Heart left ventricle (tissue), 16 donors: ENCODE data around the gene PLXNA1. TPM values are rescaled to one million over a fixed set of nuclear protein-coding genes. Genes with fewer than 3 reads are reported as not detected.

Experiments
- ATAC-seq, 4 donors: fragments of 200-7000 bp; cut with Tn5 transposase; one replicate each; pipeline ENCODE4 v1.9.1; 2020 to 2022; ENCODE audit warnings: moderate library complexity in 4 of 4, mild to moderate bottlenecking in 3 of 4, moderate number of reproducible peaks in 1 of 4
- DNase-seq, 5 donors: peaks; one replicate each; pipeline ENCODE4 v3.0.0-alpha.2; 2020
- H3K27ac ChIP-seq, 12 donors: fragments of 200-600 bp; sonication (generic) in 4 of 12; one replicate each; pipeline versions ENCODE4 v1.5.0 to v1.8.0; 2016 to 2022; ENCODE audit warnings: mild to moderate bottlenecking in 2 of 12
- H3K27me3 ChIP-seq, 9 donors: fragments of 200-600 bp; sonication (generic) in 2 of 9; one replicate each; pipeline versions ENCODE4 v1.5.1 to v1.8.0; 2016 to 2022; ENCODE audit warnings: mild to moderate bottlenecking in 3 of 9
- H3K36me3 ChIP-seq, 9 donors: fragments of 200-600 bp; sonication (generic) in 2 of 9; one replicate each; pipeline versions ENCODE4 v1.5.0 to v1.8.0; 2018 to 2022; ENCODE audit warnings: mild to moderate bottlenecking in 2 of 9
- H3K4me1 ChIP-seq, 12 donors: fragments of 200-600 bp; sonication (generic) in 4 of 12; one replicate each; pipeline versions ENCODE4 v1.5.0 to v1.8.0; 2016 to 2022; ENCODE audit warnings: mild to moderate bottlenecking in 3 of 12
- H3K4me3 ChIP-seq, 12 donors: fragments of 200-600 bp; sonication (generic) in 4 of 12; one replicate each; pipeline versions ENCODE4 v1.5.0 to v1.8.0; 2017 to 2022; ENCODE audit warnings: mild to moderate bottlenecking in 9 of 12, moderate library complexity in 4 of 12
- H3K9me3 ChIP-seq, 12 donors: fragments of 200-600 bp; sonication (generic) in 4 of 12; one replicate each; pipeline versions ENCODE4 v1.5.0 to v1.8.0; 2016 to 2022; ENCODE audit warnings: mild to moderate bottlenecking in 1 of 12
- CTCF ChIP-seq, 12 donors: fragments of 200-600 bp; sonication (generic) in 4 of 12; IDR thresholded peaks; one replicate each; pipeline versions ENCODE4 v1.5.0 to v1.8.0; 2018 to 2022; ENCODE audit warnings: antibody characterized with exemption in 12 of 12, mild to moderate bottlenecking in 5 of 12
- POLR2A ChIP-seq, 2 donors: fragments of 450-650 bp; IDR thresholded peaks; one replicate each; pipeline ENCODE4 v1.6.1; 2017; ENCODE audit warnings: antibody characterized with exemption in 2 of 2, mild to moderate bottlenecking in 2 of 2, moderate library complexity in 2 of 2
- WGBS, 4 donors: extraction: QIAGEN DNeasy Blood & Tissue Kit in 2 of 4; methylation state at CpG; one replicate each; pipeline versions ENCODE4 v1.1.5 to v1.1.7; 2013 to 2018; 5-methylcytosine and 5-hydroxymethylcytosine counted together
- intact Hi-C, 10 donors: fragments of 100-400 bp; cut with DNase I; formaldehyde crosslinking; loops; one replicate each; pipeline versions ENCODE4 v1.11.1 to v1.14.2; 2022
- polyA plus RNA-seq, 2 donors: library from polyadenylated mRNA; stranded (reverse); fragments of 200-250 nt; gene quantifications; one replicate each; pipeline ENCODE4 v1.2.3, GENCODE V29; 2013
- total RNA-seq, 9 donors: library from RNA; depleted of rRNA in 2 of 9; stranded (reverse); fragments of >200 nt in 2 of 9; fragmentation: NEBNext Ultra II Directional in 3 of 9; extraction: Animal tissue kit (Norgen Biotek cat#: 25700) in 3 of 9; gene quantifications; one replicate each; pipeline versions ENCODE4 v1.1.0 to v1.2.4, GENCODE V29; 2016 to 2023
- donor health status: ischemic (EF 13 %, LVEDD 7.1; RV severe dilation, severe dysfunction).
- donor health status: healthy with polysubstance abuse.
- donor health status: DM: no; HTN: yes; CAD: no.
- donor health status: DM: no; HTN: no; CAD: no.
- donor health status: ischemic (EF 25% LVEDD 6.9; RV normal size, moderate dysfunction).
- donor health status: ischemic (EF 25% LVEDD 5.7; RV mildly dilated, moderate dysfunction).
- donor health status: healthy.
- donor health status: DM: yes; HTN: yes; CAD: no.
- donor health status: ischemic (EF 35%, LVEDD 5.7; RV mildly dilated, moderate dysfunction).
- donor health status: nonischemic (EF 11% LVEDD 7.7; RV severe dilation, severe dysfunction).
- donor health status: DM: yes; HTN: yes; CAD: no.
- donor health status: PGD.
- donor health status: ischemic (EF 29% LVEDD 5.4; RV normal size, mild dysfunction).
- donor health status: nonischemic (EF 23%, LVEDD 6.1; RV moderate dilation, normal function).

Gene PLXNA1
- total and polyA plus RNA-seq, 11 donors = 14.6 to 38.8 (median 29.6) TPM

DNA sequence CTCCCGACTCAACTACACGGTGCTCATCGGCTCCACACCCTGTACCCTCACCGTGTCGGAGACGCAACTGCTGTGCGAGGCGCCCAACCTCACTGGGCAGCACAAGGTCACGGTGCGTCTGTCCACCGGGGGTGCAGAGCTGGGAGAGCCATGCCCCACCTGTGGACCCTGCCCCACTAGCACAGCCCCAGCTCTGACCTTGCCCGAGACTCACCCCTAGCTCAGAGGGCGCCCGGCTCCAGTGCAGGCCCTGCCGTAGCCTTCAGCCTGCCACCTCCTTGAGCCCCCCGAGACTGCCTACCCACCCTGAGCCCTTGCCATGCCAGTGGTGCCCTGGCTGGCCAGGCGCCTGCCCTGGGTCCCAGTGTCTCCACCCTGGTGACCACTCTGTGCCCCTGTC lies 34.9 kb downstream of the PLXNA1 start:
- no peak for ATAC-seq
- Histone ChIP-seq H3K4me3 (no peak overlapping the region), H3K27ac (no peak overlapping the region), H3K4me1 (no peaks in the 10 kb centered on the region), H3K27me3 (no peaks in the 10 kb centered on the region), H3K9me3 (no peaks in the 10 kb centered on the region), H3K36me3 (peaks cover 0 to 93% (median 65%) of the 10 kb centered on the region in 9 donors)
- no peak for DNase-seq
- intact Hi-C loops = no loop called here
- 96 to 98% (median 97%) methylated on average over 15 to 17 of the region's 17 CpGs for WGBS, 4 donors
- no peak for TF ChIP-seq POLR2A (IDR thresholded peaks at IDR 0.05)

GRCh38 chr3:127018306-127018828 lies 35.5 kb downstream of the PLXNA1 start:
- TF ChIP-seq CTCF (IDR thresholded peaks at IDR 0.05) = no peak
- TF ChIP-seq POLR2A (IDR thresholded peaks at IDR 0.05) = no peak
- no peaks in the 10 kb centered on the region for H3K9me3 ChIP-seq
- no peak overlapping the region for H3K27ac ChIP-seq
- H3K36me3 ChIP-seq = peaks cover 0 to 93% (median 68%) of the 10 kb centered on the region in 9 donors
- DNase-seq (no peak), ATAC-seq (no peak)
- H3K27me3 ChIP-seq = no peaks in the 10 kb centered on the region
- intact Hi-C loops = no loop called here
- H3K4me3 ChIP-seq = no peak overlapping the region
- H3K4me1 ChIP-seq = no peaks in the 10 kb centered on the region
- 96 to 100% (median 96%) methylated on average over 8 to 20 of the region's 20 CpGs for WGBS, 4 donors

DNA sequence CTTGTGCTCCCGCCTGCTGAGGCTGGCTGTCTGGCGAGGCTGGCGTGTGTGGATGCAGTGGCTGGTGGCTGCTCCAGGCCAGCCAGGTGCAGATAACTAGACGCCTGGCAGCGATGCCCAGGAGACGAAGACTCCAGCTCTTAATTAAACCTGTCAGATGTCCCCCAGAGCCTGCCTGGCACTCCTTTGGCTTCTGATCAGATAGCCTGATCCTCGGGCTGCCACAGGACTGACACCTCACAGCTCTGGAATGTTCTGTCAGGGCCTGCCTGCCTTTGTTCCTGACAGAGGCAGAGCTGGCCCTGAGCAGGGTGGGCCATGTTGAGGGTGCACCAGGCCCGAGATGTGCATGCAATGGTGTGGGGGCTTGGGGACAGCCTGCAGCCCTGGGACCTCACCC lies 36.5 kb downstream of the PLXNA1 start:
- Histone ChIP-seq H3K4me3 (no peak overlapping the region), H3K36me3 (peaks cover 0 to 89% (median 67%) of the 10 kb centered on the region in 9 donors), H3K4me1 (no peaks in the 10 kb centered on the region), H3K27ac (no peak overlapping the region), H3K9me3 (no peaks in the 10 kb centered on the region), H3K27me3 (no peaks in the 10 kb centered on the region)
- intact Hi-C loops = no loop called here
- DNase-seq = no peak
- no peak for TF ChIP-seq CTCF (IDR thresholded peaks at IDR 0.05)
- TF ChIP-seq POLR2A (IDR thresholded peaks at IDR 0.05) = no peak
- 71 to 79% (median 73%) methylated on average over 7 to 8 of the region's 8 CpGs for WGBS, 4 donors
- ATAC-seq = peak in 1 of 4 donors; percentile 27

- no peak for DNase-seq
- intact Hi-C loops = no loop called here
- H3K27me3 ChIP-seq = no peaks in the 10 kb centered on the region
- peaks cover 0 to 85% (median 62%) of the 10 kb centered on the region in 9 donors for H3K36me3 ChIP-seq
- no peak overlapping the region for H3K4me3 ChIP-seq
- ATAC-seq = no peak
- H3K9me3 ChIP-seq = no peaks in the 10 kb centered on the region
- no peak overlapping the region for H3K27ac ChIP-seq
- TF ChIP-seq CTCF (IDR thresholded peaks at IDR 0.05) = no peak
- TF ChIP-seq POLR2A (IDR thresholded peaks at IDR 0.05) = no peak
- WGBS, 4 donors = 79 to 94% (median 93%) methylated on average over 2 to 13 of the region's 13 CpGs
- no peaks in the 10 kb centered on the region for H3K4me1 ChIP-seq
These were observed 37.6 kb downstream of the PLXNA1 start for GRCh38 chr3:127020543-127020942.

DNA sequence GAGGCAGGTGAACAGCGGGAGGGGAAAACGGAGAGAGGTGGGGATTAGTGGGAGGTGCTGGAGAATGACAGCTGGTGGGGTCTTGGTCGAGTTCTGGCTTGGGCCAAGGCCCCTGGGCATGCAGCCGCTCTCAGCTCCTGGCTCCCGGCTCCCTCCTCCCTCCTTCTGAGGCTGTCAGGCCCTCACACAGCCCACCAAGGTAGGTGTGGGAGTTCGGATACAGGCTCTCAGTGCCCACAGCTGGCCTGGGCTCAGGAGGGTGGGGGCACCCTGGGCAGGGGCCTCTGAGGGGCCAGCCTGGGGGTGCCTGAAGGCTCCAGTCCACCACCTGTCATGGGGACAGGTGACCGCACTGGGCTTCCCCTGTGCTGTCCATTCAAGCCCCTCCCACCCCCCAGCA lies 39.9 kb downstream of the PLXNA1 start:
- Histone ChIP-seq H3K27ac (no peak overlapping the region), H3K9me3 (no peaks in the 10 kb centered on the region), H3K4me1 (peaks cover 0 to 3% (median 0%) of the 10 kb centered on the region in 12 donors), H3K4me3 (no peak overlapping the region), H3K36me3 (peaks cover 0 to 79% (median 54%) of the 10 kb centered on the region in 9 donors), H3K27me3 (no peaks in the 10 kb centered on the region)
- WGBS, 4 donors = 90 to 93% (median 91%) methylated on average over 7 of the region's 7 CpGs
- TF ChIP-seq CTCF (IDR thresholded peaks at IDR 0.05) (no peak), POLR2A (IDR thresholded peaks at IDR 0.05) (no peak)
- DNase-seq (no peak), ATAC-seq (no peak)
- intact Hi-C loops = no loop called here
